Measurements from ENCODE around the gene CCDC170.

Gene CCDC170

DNA sequence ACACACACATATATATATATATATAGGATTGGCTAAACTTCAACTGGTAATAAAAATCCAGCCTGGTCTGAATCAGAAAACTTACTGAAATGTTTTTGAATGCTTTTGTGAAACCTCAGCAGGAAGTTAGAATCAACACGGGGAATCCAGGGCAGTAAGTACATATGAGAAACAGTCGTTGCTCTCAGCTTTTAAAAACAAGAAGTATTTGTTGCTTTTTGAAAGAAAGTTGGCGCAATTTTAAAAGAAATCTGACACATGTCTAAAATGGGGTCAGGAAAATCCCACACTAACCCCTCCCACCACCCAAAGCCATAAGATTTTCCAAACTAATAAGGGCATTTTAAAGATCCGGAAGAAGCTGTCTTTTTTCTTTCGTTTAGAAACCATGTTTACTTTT lies 11.5 kb upstream of the CCDC170 start:
- peaks cover 9% of the 10 kb centered on the region for H3K4me1 ChIP-seq (ENCODE audit: insufficient read depth, low read length, severe bottlenecking)
- H3K9me2 ChIP-seq (ENCODE audit: low read depth, low read length) = no peaks in the 10 kb centered on the region
- no peaks in the 10 kb centered on the region for H3K9me3 ChIP-seq (ENCODE audit: low read length)
- no peaks in the 10 kb centered on the region for H3K36me3 ChIP-seq (ENCODE audit: insufficient read depth, low read length)
- H2AFZ ChIP-seq (ENCODE audit: low read length) = no peak overlapping the region
- no peaks in the 10 kb centered on the region for H3K27me3 ChIP-seq (ENCODE audit: insufficient read depth, low read length)
- H3F3A ChIP-seq (ENCODE audit: insufficient read depth, low read length) = no peaks in the 10 kb centered on the region
- H4K20me1 ChIP-seq (ENCODE audit: insufficient read depth, low read length) = no peaks in the 10 kb centered on the region
- H3K4me2 ChIP-seq (ENCODE audit: low read length) = no peak overlapping the region
- TF ChIP-seq EZH2 (IDR thresholded peaks at IDR 0.05; ENCODE audit: borderline replicate concordance, low read length) = no peak
- TF ChIP-seq, protein P1, sequence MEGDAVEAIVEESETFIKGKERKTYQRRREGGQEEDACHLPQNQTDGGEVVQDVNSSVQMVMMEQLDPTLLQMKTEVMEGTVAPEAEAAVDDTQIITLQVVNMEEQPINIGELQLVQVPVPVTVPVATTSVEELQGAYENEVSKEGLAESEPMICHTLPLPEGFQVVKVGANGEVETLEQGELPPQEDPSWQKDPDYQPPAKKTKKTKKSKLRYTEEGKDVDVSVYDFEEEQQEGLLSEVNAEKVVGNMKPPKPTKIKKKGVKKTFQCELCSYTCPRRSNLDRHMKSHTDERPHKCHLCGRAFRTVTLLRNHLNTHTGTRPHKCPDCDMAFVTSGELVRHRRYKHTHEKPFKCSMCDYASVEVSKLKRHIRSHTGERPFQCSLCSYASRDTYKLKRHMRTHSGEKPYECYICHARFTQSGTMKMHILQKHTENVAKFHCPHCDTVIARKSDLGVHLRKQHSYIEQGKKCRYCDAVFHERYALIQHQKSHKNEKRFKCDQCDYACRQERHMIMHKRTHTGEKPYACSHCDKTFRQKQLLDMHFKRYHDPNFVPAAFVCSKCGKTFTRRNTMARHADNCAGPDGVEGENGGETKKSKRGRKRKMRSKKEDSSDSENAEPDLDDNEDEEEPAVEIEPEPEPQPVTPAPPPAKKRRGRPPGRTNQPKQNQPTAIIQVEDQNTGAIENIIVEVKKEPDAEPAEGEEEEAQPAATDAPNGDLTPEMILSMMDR (IDR thresholded peaks at IDR 0.05; ENCODE audit: low read length) = no peak
- H3K27ac ChIP-seq (ENCODE audit: low read depth, low read length, poor library complexity, severe bottlenecking) = no peak overlapping the region
- H3K79me2 ChIP-seq (ENCODE audit: insufficient read depth, low read length) = no peaks in the 10 kb centered on the region
- H3K9ac ChIP-seq (ENCODE audit: low read length) = no peak overlapping the region
- H3K4me3 ChIP-seq (ENCODE audit: low read depth, low read length, poor library complexity, severe bottlenecking) = no peak overlapping the region

DNA sequence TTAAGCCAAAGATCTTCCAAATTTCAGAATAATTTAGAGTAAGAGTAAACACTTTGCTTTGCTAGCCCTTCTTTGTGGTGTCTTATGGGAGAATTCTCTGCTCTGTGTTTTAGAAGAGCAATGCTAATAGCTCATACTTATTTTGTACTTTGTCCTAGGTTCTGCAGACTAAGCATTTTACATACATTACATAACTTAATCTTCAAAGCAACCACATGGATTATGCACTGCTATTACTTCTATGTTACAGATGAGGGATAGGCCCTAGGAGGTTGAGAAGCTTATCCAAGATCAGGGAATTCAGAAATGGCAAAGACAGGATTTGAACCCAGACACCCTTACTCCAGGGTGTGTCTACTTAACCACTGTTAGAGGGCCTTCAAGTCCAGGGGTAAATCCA lies 9.8 kb upstream of the CCDC170 start:
- no peaks in the 10 kb centered on the region for H4K20me1 ChIP-seq (ENCODE audit: insufficient read depth, low read length)
- TF ChIP-seq, protein P1 (IDR thresholded peaks at IDR 0.05; ENCODE audit: low read length) = no peak
- TF ChIP-seq EZH2 (IDR thresholded peaks at IDR 0.05; ENCODE audit: borderline replicate concordance, low read length) = no peak
- no peaks in the 10 kb centered on the region for H3K36me3 ChIP-seq (ENCODE audit: insufficient read depth, low read length)
- H3K27me3 ChIP-seq (ENCODE audit: insufficient read depth, low read length) = no peaks in the 10 kb centered on the region
- H3K4me3 ChIP-seq (ENCODE audit: low read depth, low read length, poor library complexity, severe bottlenecking) = no peak overlapping the region
- peaks cover 9% of the 10 kb centered on the region for H3K4me1 ChIP-seq (ENCODE audit: insufficient read depth, low read length, severe bottlenecking)
- H3K79me2 ChIP-seq (ENCODE audit: insufficient read depth, low read length) = no peaks in the 10 kb centered on the region
- no peak overlapping the region for H2AFZ ChIP-seq (ENCODE audit: low read length)
- no peak overlapping the region for H3K9ac ChIP-seq (ENCODE audit: low read length)
- no peaks in the 10 kb centered on the region for H3F3A ChIP-seq (ENCODE audit: insufficient read depth, low read length)
- no peaks in the 10 kb centered on the region for H3K9me3 ChIP-seq (ENCODE audit: low read length)
- H3K27ac ChIP-seq (ENCODE audit: low read depth, low read length, poor library complexity, severe bottlenecking) = no peak overlapping the region
- H3K9me2 ChIP-seq (ENCODE audit: low read depth, low read length) = no peaks in the 10 kb centered on the region
- H3K4me2 ChIP-seq (ENCODE audit: low read length) = no peak overlapping the region

DNA sequence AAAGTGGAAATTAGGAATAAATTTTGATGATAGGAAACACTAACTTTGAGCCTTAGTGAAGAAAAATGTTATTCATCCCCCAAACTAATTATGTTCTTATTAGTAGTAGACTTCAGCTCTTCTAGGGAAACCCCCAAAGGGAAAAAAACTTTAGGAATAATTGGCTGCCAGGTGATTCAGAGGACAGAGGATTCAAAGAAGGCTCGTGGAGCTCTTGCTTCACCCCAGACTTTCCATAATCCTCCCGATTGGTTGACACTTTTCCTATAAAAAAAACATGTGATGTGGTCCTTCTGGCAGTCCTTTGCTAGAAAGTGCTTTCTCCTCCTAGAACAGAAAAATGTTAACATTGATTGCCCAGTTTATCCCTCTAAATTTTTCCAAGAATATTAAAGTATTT lies 5.6 kb upstream of the CCDC170 start:
- H3K27ac ChIP-seq (ENCODE audit: low read depth, low read length, poor library complexity, severe bottlenecking) = no peak overlapping the region
- H3K9me2 ChIP-seq (ENCODE audit: low read depth, low read length) = no peaks in the 10 kb centered on the region
- H3F3A ChIP-seq (ENCODE audit: insufficient read depth, low read length) = no peaks in the 10 kb centered on the region
- no peaks in the 10 kb centered on the region for H3K9me3 ChIP-seq (ENCODE audit: low read length)
- no peaks in the 10 kb centered on the region for H3K27me3 ChIP-seq (ENCODE audit: insufficient read depth, low read length)
- TF ChIP-seq, protein P1 (IDR thresholded peaks at IDR 0.05; ENCODE audit: low read length) = no peak
- TF ChIP-seq EZH2 (IDR thresholded peaks at IDR 0.05; ENCODE audit: borderline replicate concordance, low read length) = no peak
- no peaks in the 10 kb centered on the region for H3K79me2 ChIP-seq (ENCODE audit: insufficient read depth, low read length)
- H3K4me3 ChIP-seq (ENCODE audit: low read depth, low read length, poor library complexity, severe bottlenecking) = no peak overlapping the region
- no peak overlapping the region for H2AFZ ChIP-seq (ENCODE audit: low read length)
- no peaks in the 10 kb centered on the region for H4K20me1 ChIP-seq (ENCODE audit: insufficient read depth, low read length)
- H3K36me3 ChIP-seq (ENCODE audit: insufficient read depth, low read length) = no peaks in the 10 kb centered on the region
- H3K4me1 ChIP-seq (ENCODE audit: insufficient read depth, low read length, severe bottlenecking) = no peaks in the 10 kb centered on the region
- H3K4me2 ChIP-seq (ENCODE audit: low read length) = no peak overlapping the region
- no peak overlapping the region for H3K9ac ChIP-seq (ENCODE audit: low read length)
